ENCODE results near the gene SLC13A3. TPM values are rescaled to one million over a fixed set of nuclear protein-coding genes. Genes with fewer than 3 reads are reported as not detected.

SLC13A3 gene
- total RNA-seq, 1 donor from 2014 or later = 2.9 TPM

GRCh38 chr20:46554828-46555227 is 96.4 kb downstream of the SLC13A3 start:
- no peak for TF ChIP-seq CTCF (IDR thresholded peaks at IDR 0.05; ENCODE audit: unreplicated experiment)
- H3K27me3 Mint-ChIP-seq = peaks cover 3% of the 10 kb centered on the region
- H3K36me3 Mint-ChIP-seq (ENCODE audit: insufficient read depth) = no peaks in the 10 kb centered on the region
- H3K9me3 Mint-ChIP-seq (ENCODE audit: low read depth) = no peaks in the 10 kb centered on the region
- H3K4me3 Mint-ChIP-seq (ENCODE audit: low read depth) = no peak overlapping the region
- no peak overlapping the region for H3K27ac Mint-ChIP-seq
- H3K4me1 Mint-ChIP-seq (ENCODE audit: low read depth) = no peaks in the 10 kb centered on the region
- no peak for DNase-seq (ENCODE audit: low spot score, unreplicated experiment)

GRCh38 chr20:46553926-46554325 is 97.3 kb downstream of the SLC13A3 start:
- DNase-seq (ENCODE audit: low spot score, unreplicated experiment) = no peak
- TF ChIP-seq CTCF (IDR thresholded peaks at IDR 0.05; ENCODE audit: unreplicated experiment) = no peak
- Mint-ChIP-seq H3K27me3 (peaks cover 3% of the 10 kb centered on the region), H3K36me3 (ENCODE audit: insufficient read depth) (no peaks in the 10 kb centered on the region), H3K9me3 (ENCODE audit: low read depth) (no peaks in the 10 kb centered on the region), H3K27ac (no peak overlapping the region), H3K4me1 (ENCODE audit: low read depth) (no peaks in the 10 kb centered on the region), H3K4me3 (ENCODE audit: low read depth) (no peak overlapping the region)

- peaks cover 3% of the 10 kb centered on the region for H3K27me3 Mint-ChIP-seq
- H3K9me3 Mint-ChIP-seq (ENCODE audit: low read depth) = no peaks in the 10 kb centered on the region
- H3K4me1 Mint-ChIP-seq (ENCODE audit: low read depth) = no peaks in the 10 kb centered on the region
- H3K27ac Mint-ChIP-seq = no peak overlapping the region
- DNase-seq (ENCODE audit: low spot score, unreplicated experiment) = no peak
- TF ChIP-seq CTCF (IDR thresholded peaks at IDR 0.05; ENCODE audit: unreplicated experiment) = no peak
- H3K36me3 Mint-ChIP-seq (ENCODE audit: insufficient read depth) = no peaks in the 10 kb centered on the region
- H3K4me3 Mint-ChIP-seq (ENCODE audit: low read depth) = no peak overlapping the region
Measured at GRCh38 chr20:46552460-46553420, 98.5 kb downstream of the SLC13A3 start.

- H3K4me3 Mint-ChIP-seq (ENCODE audit: low read depth) = no peak overlapping the region
- no peak for TF ChIP-seq CTCF (IDR thresholded peaks at IDR 0.05; ENCODE audit: unreplicated experiment)
- no peak for DNase-seq (ENCODE audit: low spot score, unreplicated experiment)
- no peaks in the 10 kb centered on the region for H3K36me3 Mint-ChIP-seq (ENCODE audit: insufficient read depth)
- no peaks in the 10 kb centered on the region for H3K27me3 Mint-ChIP-seq
- no peaks in the 10 kb centered on the region for H3K9me3 Mint-ChIP-seq (ENCODE audit: low read depth)
- H3K4me1 Mint-ChIP-seq (ENCODE audit: low read depth) = no peaks in the 10 kb centered on the region
- H3K27ac Mint-ChIP-seq = no peak overlapping the region
Measured at GRCh38 chr20:46551522-46552381, 99.5 kb downstream of the SLC13A3 start.

- Mint-ChIP-seq H3K9me3 (ENCODE audit: low read depth) (no peaks in the 10 kb centered on the region), H3K4me3 (ENCODE audit: low read depth) (no peak within 1 kb of the TSS), H3K27me3 (no peaks in the 10 kb centered on the region), H3K27ac (no peak within 1 kb of the TSS), H3K36me3 (ENCODE audit: insufficient read depth) (no peaks in the 10 kb centered on the region), H3K4me1 (ENCODE audit: low read depth) (no peaks in the 10 kb centered on the region)
- TF ChIP-seq CTCF (IDR thresholded peaks at IDR 0.05; ENCODE audit: unreplicated experiment) = no peak
- no peak for DNase-seq (ENCODE audit: low spot score, unreplicated experiment)
Measured at GRCh38 chr20:46550461-46550860, 100.8 kb downstream of the SLC13A3 start, which contains the start of gene OCSTAMP. Gene OCSTAMP, minus strand, starts transcription at chr20:46550654. Its CDS starts 94 bp downstream, at chr20:46550560.

Data from progenitor cell of endocrine pancreas (in vitro differentiated cells).